Measurements from ENCODE around the gene PRDM16.

Gene PRDM16

GRCh38 chr1:3333903-3334302, 264.9 kb downstream of the PRDM16 start:
- DNase-seq, result no peak

- DNase-seq, result no peak
These were observed 265.4 kb downstream of the PRDM16 start for GRCh38 chr1:3334366-3334765.

GRCh38 chr1:3335754-3336640, 267.0 kb downstream of the PRDM16 start:
- DNase-seq, result no peak

- no peak for DNase-seq
These were observed 267.9 kb downstream of the PRDM16 start for GRCh38 chr1:3336641-3337630.

GRCh38 chr1:3337798-3338724, 269.1 kb downstream of the PRDM16 start:
- no peak for DNase-seq

- DNase-seq, result no peak
These were observed 269.7 kb downstream of the PRDM16 start for GRCh38 chr1:3338725-3339070.

GRCh38 chr1:3339856-3340255, 270.9 kb downstream of the PRDM16 start:
- no peak for DNase-seq

- DNase-seq, result no peak
These were observed 271.7 kb downstream of the PRDM16 start for GRCh38 chr1:3340548-3341235.

- DNase-seq, result no peak
These were observed 272.4 kb downstream of the PRDM16 start for GRCh38 chr1:3341236-3341994.

GRCh38 chr1:3342960-3343359, 274.0 kb downstream of the PRDM16 start:
- no peak for DNase-seq

- no peak for DNase-seq
These were observed 275.4 kb downstream of the PRDM16 start for GRCh38 chr1:3344395-3344794.

- DNase-seq, result no peak
These were observed 276.8 kb downstream of the PRDM16 start for GRCh38 chr1:3345792-3346191.

GRCh38 chr1:3346478-3346877, 277.5 kb downstream of the PRDM16 start:
- no peak for DNase-seq

- DNase-seq, result no peak
These were observed 278.4 kb downstream of the PRDM16 start for GRCh38 chr1:3347257-3348020.

- DNase-seq, result no peak
These were observed 279.3 kb downstream of the PRDM16 start for GRCh38 chr1:3348196-3348865.

GRCh38 chr1:3349161-3349967, 280.4 kb downstream of the PRDM16 start:
- DNase-seq, result no peak

- no peak for DNase-seq
These were observed 280.9 kb downstream of the PRDM16 start for GRCh38 chr1:3349968-3350299.

- DNase-seq, result no peak
These were observed 281.7 kb downstream of the PRDM16 start for GRCh38 chr1:3350506-3351261.

Data from inflammatory macrophage treated with lipopolysaccharide for 4 hours (primary cell).